Osteoblast (primary cell): ENCODE results near the gene GRIN1. TPM values are rescaled to one million over a fixed set of nuclear protein-coding genes. Genes with fewer than 3 reads are reported as not detected.

Experiments
- DNase-seq: peaks from one replicate; pipeline ENCODE4 v3.0.0; 2011; ENCODE audit warnings: low spot score, mixed read lengths; ENCODE audit not compliant: insufficient read length; ENCODE audit errors: missing footprints
- H2AFZ ChIP-seq: 2 replicates; pipeline ENCODE4 v1.6.0; 2011; ENCODE audit warnings: mild to moderate bottlenecking, low read length
- H3K27ac ChIP-seq: 2 replicates; pipeline ENCODE4 v1.5.1; 2011; ENCODE audit warnings: mild to moderate bottlenecking, low read depth, low read length, moderate library complexity
- H3K27me3 ChIP-seq: 2 replicates; pipeline ENCODE4 v1.6.0; 2012; ENCODE audit warnings: mild to moderate bottlenecking, control low read depth, inconsistent platforms, low read length, moderate library complexity; ENCODE audit not compliant: insufficient read depth
- H3K36me3 ChIP-seq: 2 replicates; pipeline ENCODE4 v1.5.1; 2011; ENCODE audit warnings: mild to moderate bottlenecking, low read length, control low read depth, moderate library complexity; ENCODE audit not compliant: insufficient read depth
- H3K4me1 ChIP-seq: 2 replicates; pipeline ENCODE4 v1.5.1; 2011; ENCODE audit warnings: mild to moderate bottlenecking, low read length, control low read depth, moderate library complexity; ENCODE audit not compliant: insufficient read depth
- H3K4me2 ChIP-seq: 2 replicates; pipeline ENCODE4 v1.6.0; 2011; ENCODE audit warnings: mild to moderate bottlenecking, low read length; ENCODE audit not compliant: insufficient read depth
- H3K4me3 ChIP-seq: fragments of 200-600 bp; sonication (generic); 3 replicates; pipeline ENCODE4 v1.5.1; 2012; ENCODE audit warnings: mild to moderate bottlenecking, low read length, inconsistent platforms; ENCODE audit not compliant: insufficient read depth
- H3K79me2 ChIP-seq: 2 replicates; pipeline ENCODE4 v1.6.0; 2012; ENCODE audit warnings: mild to moderate bottlenecking, low read length, control low read depth, inconsistent platforms; ENCODE audit not compliant: insufficient read depth
- H3K9me3 ChIP-seq: 2 replicates; pipeline ENCODE4 v1.5.1; 2011; ENCODE audit warnings: low read depth, low read length, control low read depth
- H4K20me1 ChIP-seq: 2 replicates; pipeline ENCODE4 v1.6.0; 2012; ENCODE audit warnings: mild to moderate bottlenecking, low read length, control low read depth; ENCODE audit not compliant: insufficient read depth
- total RNA-seq: library from RNA; depleted of rRNA; stranded (reverse); fragments of >200 nt; gene quantifications from 2 replicates; pipeline ENCODE4 v1.2.3, GENCODE V29; 2012
- TF ChIP-seq, protein P1 (sequence below): IDR thresholded peaks from 2 replicates; pipeline ENCODE4 v1.5.1; 2011; ENCODE audit warnings: mild to moderate bottlenecking, low read depth, low read length, moderate library complexity; ENCODE audit errors: extremely low read depth

Gene GRIN1
- total RNA-seq, 1 donor = not detected

DNA sequence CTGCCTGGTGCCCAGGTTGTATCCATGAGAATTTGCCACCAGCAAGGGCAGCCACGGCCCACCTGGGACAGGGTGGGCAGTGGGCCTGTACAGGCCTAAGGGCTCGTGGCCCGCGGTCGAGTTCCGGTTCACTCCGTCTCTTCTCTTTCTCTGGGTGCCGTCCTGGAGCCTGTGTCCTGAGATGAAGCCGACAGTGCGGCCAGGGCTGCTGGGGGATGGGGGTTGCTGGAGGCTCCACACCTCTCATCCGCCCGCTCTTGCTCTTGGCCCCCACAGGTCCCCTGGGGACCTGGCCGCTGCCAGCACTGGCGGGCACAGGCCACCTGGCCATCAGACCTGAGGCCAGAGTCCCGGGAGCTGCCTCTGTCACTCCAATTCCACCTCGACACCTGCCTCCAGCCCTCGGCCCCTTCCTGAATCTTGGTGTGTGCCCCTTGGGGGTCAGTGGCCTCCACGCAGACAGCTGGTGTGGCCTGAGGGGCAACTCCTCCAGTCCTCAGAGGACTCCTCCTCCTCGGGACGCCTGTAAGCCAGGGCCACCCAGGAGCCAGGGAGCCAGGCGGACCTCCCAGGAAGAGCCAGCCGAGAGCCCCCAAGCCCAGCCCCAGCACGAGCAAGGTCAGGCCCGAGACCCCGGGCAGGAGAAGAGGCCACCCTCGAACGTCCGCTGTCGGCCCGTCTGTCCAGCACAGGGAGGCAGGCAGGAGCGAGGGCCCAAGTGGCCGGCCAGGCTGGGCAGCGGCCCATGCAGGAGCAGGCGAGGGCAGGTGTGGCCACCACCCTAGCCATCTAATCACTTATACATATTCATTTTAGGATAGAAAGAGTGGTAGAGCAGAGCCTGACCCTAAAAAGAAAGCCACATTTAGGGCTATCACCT is 25.7 kb downstream of the GRIN1 start:
- no peaks in the 10 kb centered on the region for H3K9me3 ChIP-seq
- no peak overlapping the region for H3K27ac ChIP-seq
- no peak overlapping the region for H2AFZ ChIP-seq
- no peaks in the 10 kb centered on the region for H3K4me1 ChIP-seq
- H3K79me2 ChIP-seq = no peaks in the 10 kb centered on the region
- H3K36me3 ChIP-seq = no peaks in the 10 kb centered on the region
- peaks cover 66% of the 10 kb centered on the region for H3K27me3 ChIP-seq
- no peak overlapping the region for H3K4me2 ChIP-seq
- DNase-seq = peak; percentile 89
- no peaks in the 10 kb centered on the region for H4K20me1 ChIP-seq
- TF ChIP-seq, protein P1, sequence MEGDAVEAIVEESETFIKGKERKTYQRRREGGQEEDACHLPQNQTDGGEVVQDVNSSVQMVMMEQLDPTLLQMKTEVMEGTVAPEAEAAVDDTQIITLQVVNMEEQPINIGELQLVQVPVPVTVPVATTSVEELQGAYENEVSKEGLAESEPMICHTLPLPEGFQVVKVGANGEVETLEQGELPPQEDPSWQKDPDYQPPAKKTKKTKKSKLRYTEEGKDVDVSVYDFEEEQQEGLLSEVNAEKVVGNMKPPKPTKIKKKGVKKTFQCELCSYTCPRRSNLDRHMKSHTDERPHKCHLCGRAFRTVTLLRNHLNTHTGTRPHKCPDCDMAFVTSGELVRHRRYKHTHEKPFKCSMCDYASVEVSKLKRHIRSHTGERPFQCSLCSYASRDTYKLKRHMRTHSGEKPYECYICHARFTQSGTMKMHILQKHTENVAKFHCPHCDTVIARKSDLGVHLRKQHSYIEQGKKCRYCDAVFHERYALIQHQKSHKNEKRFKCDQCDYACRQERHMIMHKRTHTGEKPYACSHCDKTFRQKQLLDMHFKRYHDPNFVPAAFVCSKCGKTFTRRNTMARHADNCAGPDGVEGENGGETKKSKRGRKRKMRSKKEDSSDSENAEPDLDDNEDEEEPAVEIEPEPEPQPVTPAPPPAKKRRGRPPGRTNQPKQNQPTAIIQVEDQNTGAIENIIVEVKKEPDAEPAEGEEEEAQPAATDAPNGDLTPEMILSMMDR = no peak
- H3K4me3 ChIP-seq = no peak overlapping the region

DNA sequence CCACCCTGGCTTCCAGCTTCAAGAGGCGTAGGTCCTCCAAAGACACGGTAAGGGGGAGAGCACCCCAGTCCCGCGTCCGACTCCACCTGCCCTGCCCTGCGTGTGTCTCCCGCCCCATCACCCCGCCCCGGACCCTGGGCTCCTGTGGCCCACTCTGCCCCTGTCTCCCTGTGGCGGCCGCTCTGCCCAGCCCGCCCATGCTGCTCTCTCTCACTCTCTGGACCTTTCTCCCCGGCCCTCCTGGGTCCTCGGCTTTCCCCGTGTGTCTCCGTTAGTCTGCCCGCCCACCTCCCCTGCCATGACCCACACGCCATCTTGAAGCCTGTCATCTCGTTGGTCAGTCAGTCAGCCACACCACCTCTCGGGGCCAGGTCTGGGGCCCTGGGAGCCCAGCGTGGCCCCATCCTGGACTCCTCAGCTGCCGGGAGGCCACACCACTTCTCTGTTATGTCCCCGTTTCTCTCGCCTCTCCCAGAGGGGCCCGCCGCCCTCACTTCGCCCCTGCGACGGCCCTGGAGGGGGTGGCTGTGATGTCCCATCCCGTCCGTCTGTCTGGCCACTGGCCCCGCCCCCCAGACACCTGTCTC is 26.4 kb downstream of the GRIN1 start:
- peaks cover 68% of the 10 kb centered on the region for H3K27me3 ChIP-seq
- H3K4me1 ChIP-seq = no peaks in the 10 kb centered on the region

DNA sequence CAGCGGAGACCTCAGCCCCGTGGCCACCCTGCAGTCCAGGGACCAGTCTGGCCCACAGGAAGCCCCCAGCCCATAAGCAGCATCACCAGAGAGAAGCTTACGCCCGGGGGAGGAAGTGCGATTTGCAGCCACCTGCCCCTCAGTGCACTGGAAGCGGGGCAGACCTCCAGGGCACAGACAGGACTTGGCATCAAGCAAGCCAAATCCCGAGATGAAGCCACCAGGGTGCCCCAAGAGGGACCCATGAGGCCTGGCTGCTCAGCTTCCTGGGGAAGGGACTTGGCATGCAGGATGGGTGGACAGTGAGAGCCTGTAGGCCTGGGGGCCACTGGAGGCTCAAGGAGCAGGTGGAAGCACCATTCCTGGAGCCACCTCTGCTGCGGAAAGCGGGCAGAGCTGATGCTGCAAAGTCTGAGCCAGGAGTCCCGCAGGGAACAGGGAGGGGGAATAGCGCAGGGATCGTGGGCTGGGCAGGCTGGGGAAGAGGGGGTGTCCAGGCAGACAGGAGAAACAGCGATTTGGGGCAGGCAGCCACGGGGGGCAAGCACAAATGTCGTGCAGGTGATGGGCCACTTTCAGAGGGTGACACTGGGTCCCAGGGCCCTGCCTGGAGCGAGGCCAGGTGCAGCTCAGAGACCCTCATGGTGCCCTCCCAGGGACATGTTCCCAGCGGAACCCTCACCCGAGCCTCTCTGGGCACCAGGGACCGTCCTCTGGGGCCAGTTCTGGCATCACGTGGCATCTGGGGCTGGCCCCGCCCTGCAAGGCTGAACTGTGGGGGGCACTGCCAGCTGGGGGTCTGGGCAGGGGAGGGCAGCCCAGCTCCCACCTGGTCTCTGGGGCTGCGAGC is 27.7 kb downstream of the GRIN1 start:
- H3K27me3 ChIP-seq = peaks cover 67% of the 10 kb centered on the region
- H3K4me3 ChIP-seq = no peak overlapping the region
- no peaks in the 10 kb centered on the region for H3K79me2 ChIP-seq
- TF ChIP-seq, protein P1 = no peak
- no peak overlapping the region for H3K27ac ChIP-seq
- H4K20me1 ChIP-seq = no peaks in the 10 kb centered on the region
- no peaks in the 10 kb centered on the region for H3K36me3 ChIP-seq
- no peak overlapping the region for H2AFZ ChIP-seq
- H3K4me2 ChIP-seq = no peak overlapping the region
- no peaks in the 10 kb centered on the region for H3K4me1 ChIP-seq
- peak; percentile 92 for DNase-seq
- H3K9me3 ChIP-seq = no peaks in the 10 kb centered on the region

More for the DNA sequence above, 26.4 kb downstream of the GRIN1 start:
- Histone ChIP-seq H3K4me2 (no peak overlapping the region), H3K36me3 (no peaks in the 10 kb centered on the region), H2AFZ (no peak overlapping the region), H3K9me3 (no peaks in the 10 kb centered on the region), H4K20me1 (no peaks in the 10 kb centered on the region), H3K27ac (no peak overlapping the region), H3K79me2 (no peaks in the 10 kb centered on the region), H3K4me3 (no peak overlapping the region)
- TF ChIP-seq, protein P1 = no peak
- peak; percentile 91 for DNase-seq
